MM.1S (cell line): Measurements from ENCODE around the gene PEX14.

ENCODE experiments used
- CTCF ChIP-seq: fragments of 300-600 bp; sonication (generic); IDR thresholded peaks from 2 replicates; pipeline ENCODE4 v1.5.1; 2016; ENCODE audit warnings: antibody characterized with exemption, low read length, mixed read lengths
- EZH2 ChIP-seq: fragments of 300-600 bp; sonication (generic); optimal IDR thresholded peaks from 2 replicates; pipeline ENCODE3; 2017; ENCODE audit warnings: low read depth, mild to moderate bottlenecking, antibody characterized with exemption, low read length, mixed read lengths

GRCh38 chr1:10669570-10669969 is 194.8 kb downstream of the PEX14 start:
- TF ChIP-seq CTCF, result no peak
- no peak for TF ChIP-seq EZH2
